HUES6 (cell line): ENCODE data around the gene BMPR1B.

Experiments used
- H3K27ac ChIP-seq: 2 replicates; pipeline ENCODE4 v1.7.0; 2013; ENCODE audit warnings: low read depth, mild to moderate bottlenecking, low read length, inconsistent platforms
- H3K27me3 ChIP-seq: 2 replicates; pipeline ENCODE4 v1.6.1; 2013; ENCODE audit warnings: low read length; ENCODE audit not compliant: control insufficient read depth, insufficient read depth
- H3K36me3 ChIP-seq: 2 replicates; pipeline ENCODE4 v1.6.1; 2013; ENCODE audit warnings: low read length; ENCODE audit not compliant: control insufficient read depth, insufficient read depth
- H3K4me1 ChIP-seq: 2 replicates; pipeline ENCODE4 v1.6.1; 2013; ENCODE audit warnings: low read length; ENCODE audit not compliant: control insufficient read depth, insufficient read depth
- H3K4me3 ChIP-seq: 2 replicates; pipeline ENCODE4 v1.5.1; 2013; ENCODE audit warnings: low read depth, low read length
- H3K9ac ChIP-seq: one replicate; pipeline ENCODE4 v1.6.1; 2013; ENCODE audit warnings: mild to moderate bottlenecking, low read length
- H3K9me3 ChIP-seq: 2 replicates; pipeline ENCODE4 v1.6.1; 2013; ENCODE audit warnings: low read depth, low read length; ENCODE audit not compliant: control insufficient read depth, insufficient read depth

Gene BMPR1B

GRCh38 chr4:95086551-95086950 lies 328.8 kb downstream of the BMPR1B start:
- Histone ChIP-seq H3K27me3 (no peaks in the 10 kb centered on the region), H3K9ac (no peak overlapping the region), H3K4me3 (no peak overlapping the region), H3K4me1 (no peaks in the 10 kb centered on the region), H3K27ac (no peak overlapping the region), H3K9me3 (no peaks in the 10 kb centered on the region), H3K36me3 (no peaks in the 10 kb centered on the region)

- Histone ChIP-seq H3K27me3 (no peaks in the 10 kb centered on the region), H3K4me1 (no peaks in the 10 kb centered on the region), H3K36me3 (no peaks in the 10 kb centered on the region), H3K9ac (no peak overlapping the region), H3K9me3 (no peaks in the 10 kb centered on the region), H3K27ac (no peak overlapping the region), H3K4me3 (no peak overlapping the region)
Observed at GRCh38 chr4:95087657-95088455, 330.1 kb downstream of the BMPR1B start.

- H3K9me3 ChIP-seq, result no peaks in the 10 kb centered on the region
- H3K4me3 ChIP-seq, result no peak overlapping the region
- H3K36me3 ChIP-seq, result no peaks in the 10 kb centered on the region
- no peak overlapping the region for H3K9ac ChIP-seq
- H3K4me1 ChIP-seq, result no peaks in the 10 kb centered on the region
- H3K27me3 ChIP-seq, result no peaks in the 10 kb centered on the region
- H3K27ac ChIP-seq, result no peak overlapping the region
Observed at GRCh38 chr4:95091272-95091671, 333.5 kb downstream of the BMPR1B start.

GRCh38 chr4:95092766-95093165 lies 335.0 kb downstream of the BMPR1B start:
- Histone ChIP-seq H3K27me3 (no peaks in the 10 kb centered on the region), H3K9me3 (no peaks in the 10 kb centered on the region), H3K9ac (no peak overlapping the region), H3K4me3 (no peak overlapping the region), H3K36me3 (no peaks in the 10 kb centered on the region), H3K27ac (no peak overlapping the region), H3K4me1 (no peaks in the 10 kb centered on the region)

GRCh38 chr4:95093460-95093859 lies 335.7 kb downstream of the BMPR1B start:
- Histone ChIP-seq H3K9me3 (no peaks in the 10 kb centered on the region), H3K4me1 (no peaks in the 10 kb centered on the region), H3K27ac (no peak overlapping the region), H3K27me3 (no peaks in the 10 kb centered on the region), H3K4me3 (no peak overlapping the region), H3K9ac (no peak overlapping the region), H3K36me3 (no peaks in the 10 kb centered on the region)

- Histone ChIP-seq H3K9me3 (no peaks in the 10 kb centered on the region), H3K27me3 (no peaks in the 10 kb centered on the region), H3K4me1 (no peaks in the 10 kb centered on the region), H3K27ac (no peak overlapping the region), H3K4me3 (no peak overlapping the region), H3K36me3 (no peaks in the 10 kb centered on the region), H3K9ac (no peak overlapping the region)
Observed at GRCh38 chr4:95093936-95094929, 336.5 kb downstream of the BMPR1B start.

- no peak overlapping the region for H3K9ac ChIP-seq
- H3K4me1 ChIP-seq, result no peaks in the 10 kb centered on the region
- H3K27me3 ChIP-seq, result no peaks in the 10 kb centered on the region
- no peaks in the 10 kb centered on the region for H3K36me3 ChIP-seq
- H3K4me3 ChIP-seq, result no peak overlapping the region
- no peak overlapping the region for H3K27ac ChIP-seq
- no peaks in the 10 kb centered on the region for H3K9me3 ChIP-seq
Observed at GRCh38 chr4:95095348-95095974, 337.7 kb downstream of the BMPR1B start.

- Histone ChIP-seq H3K9ac (no peak overlapping the region), H3K36me3 (no peaks in the 10 kb centered on the region), H3K4me3 (no peak overlapping the region), H3K27me3 (no peaks in the 10 kb centered on the region), H3K9me3 (no peaks in the 10 kb centered on the region), H3K4me1 (peaks cover 4% of the 10 kb centered on the region; the same call in 1 of the 2 replicates), H3K27ac (no peak overlapping the region)
Observed at GRCh38 chr4:95102162-95102790, 344.5 kb downstream of the BMPR1B start.

GRCh38 chr4:95105112-95105511 lies 347.4 kb downstream of the BMPR1B start:
- Histone ChIP-seq H3K36me3 (no peaks in the 10 kb centered on the region), H3K9ac (no peak overlapping the region), H3K9me3 (no peaks in the 10 kb centered on the region), H3K4me1 (peaks cover 4% of the 10 kb centered on the region; the same call in 1 of the 2 replicates), H3K27ac (no peak overlapping the region), H3K4me3 (no peak overlapping the region), H3K27me3 (no peaks in the 10 kb centered on the region)

GRCh38 chr4:95105983-95106382 lies 348.2 kb downstream of the BMPR1B start:
- no peaks in the 10 kb centered on the region for H3K9me3 ChIP-seq
- no peak overlapping the region for H3K27ac ChIP-seq
- H3K9ac ChIP-seq, result no peak overlapping the region
- H3K4me3 ChIP-seq, result no peak overlapping the region
- no peaks in the 10 kb centered on the region for H3K27me3 ChIP-seq
- H3K36me3 ChIP-seq, result no peaks in the 10 kb centered on the region
- H3K4me1 ChIP-seq, result peaks cover 4% of the 10 kb centered on the region; the same call in 1 of the 2 replicates
